Spleen (tissue), 7 donors: ENCODE data around the gene ST6GALNAC4.
A peak's percentile ranks its signal among the peaks of the same experiment; 100 is the strongest.

Source experiments
- POLR2A ChIP-seq, 3 donors: fragments of 450-650 bp; IDR thresholded peaks; one replicate each; pipeline ENCODE4 v1.5.1; 2017; ENCODE audit warnings: antibody characterized with exemption in 3 of 3, mild to moderate bottlenecking in 1 of 3
- POLR2AphosphoS5 ChIP-seq, 3 donors: sonication (generic); formaldehyde crosslinking; IDR thresholded peaks; one replicate each; pipeline ENCODE4 v1.5.1; 2017; ENCODE audit warnings: antibody characterized with exemption in 3 of 3
- TF ChIP-seq, protein P1 (sequence below), 11 experiments: fragments of 200-600 bp in 7 of 11; fragments of 450-650 bp in 4 of 11; sonication (generic) in 4 of 11; IDR thresholded peaks in 8 of 11; conservative IDR thresholded peaks in 3 of 11; 1 replicate in 7 of 11; 2 replicates in 4 of 11; pipeline versions ENCODE4 v1.4.0 to v1.8.0; 2016 to 2021; ENCODE audit warnings: antibody characterized with exemption in 11 of 11, inconsistent platforms in 4 of 11, mild to moderate bottlenecking in 1 of 11
- donor health status: DM: no; HTN: no; CAD: no; lungs with moderate emphysema.
- donor health status: DM: no; HTN: no; CAD: no.
- donor health status: DM: no; HTN: no; CAD: no.

DNA sequence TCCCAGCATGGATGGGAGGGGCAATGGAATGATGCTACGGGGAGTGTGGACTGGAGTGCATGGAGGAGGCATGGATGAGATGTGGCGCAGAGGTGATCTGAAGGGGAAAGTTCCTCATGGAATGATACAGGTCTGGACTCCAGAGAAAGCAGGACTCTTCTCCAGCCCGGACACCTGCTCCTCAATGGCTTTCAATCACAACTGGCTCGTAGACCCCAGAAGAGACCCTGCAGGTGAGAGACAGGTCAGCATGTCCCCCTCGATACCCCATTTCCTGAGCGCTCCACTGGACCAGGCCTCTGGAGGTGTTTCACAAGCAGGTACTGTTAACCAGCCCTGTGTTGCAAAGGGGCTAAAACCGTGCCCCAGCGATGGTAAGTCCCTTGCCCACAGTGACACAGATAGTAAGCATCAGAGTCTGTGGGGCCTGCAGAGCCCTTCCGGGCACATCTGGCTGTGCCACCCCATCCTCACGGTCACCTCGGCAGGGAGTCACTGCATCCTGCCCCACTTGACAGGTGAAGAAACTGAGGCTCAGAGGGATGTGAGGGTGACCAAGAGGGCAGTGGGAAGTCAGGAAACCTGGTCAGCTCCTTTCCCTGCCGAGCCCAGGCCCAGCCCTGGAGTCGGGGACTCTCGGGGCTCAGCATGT lies 26.3 kb upstream of the ST6GALNAC4 start:
- TF ChIP-seq, protein P1, sequence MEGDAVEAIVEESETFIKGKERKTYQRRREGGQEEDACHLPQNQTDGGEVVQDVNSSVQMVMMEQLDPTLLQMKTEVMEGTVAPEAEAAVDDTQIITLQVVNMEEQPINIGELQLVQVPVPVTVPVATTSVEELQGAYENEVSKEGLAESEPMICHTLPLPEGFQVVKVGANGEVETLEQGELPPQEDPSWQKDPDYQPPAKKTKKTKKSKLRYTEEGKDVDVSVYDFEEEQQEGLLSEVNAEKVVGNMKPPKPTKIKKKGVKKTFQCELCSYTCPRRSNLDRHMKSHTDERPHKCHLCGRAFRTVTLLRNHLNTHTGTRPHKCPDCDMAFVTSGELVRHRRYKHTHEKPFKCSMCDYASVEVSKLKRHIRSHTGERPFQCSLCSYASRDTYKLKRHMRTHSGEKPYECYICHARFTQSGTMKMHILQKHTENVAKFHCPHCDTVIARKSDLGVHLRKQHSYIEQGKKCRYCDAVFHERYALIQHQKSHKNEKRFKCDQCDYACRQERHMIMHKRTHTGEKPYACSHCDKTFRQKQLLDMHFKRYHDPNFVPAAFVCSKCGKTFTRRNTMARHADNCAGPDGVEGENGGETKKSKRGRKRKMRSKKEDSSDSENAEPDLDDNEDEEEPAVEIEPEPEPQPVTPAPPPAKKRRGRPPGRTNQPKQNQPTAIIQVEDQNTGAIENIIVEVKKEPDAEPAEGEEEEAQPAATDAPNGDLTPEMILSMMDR (IDR thresholded peaks at IDR 0.05 in 8 of 11, conservative IDR thresholded peaks at IDR 0.05 in 3 of 11): peak in 2 of 11 experiments; percentile 1 to 4
- TF ChIP-seq POLR2A (IDR thresholded peaks at IDR 0.05) (no peak), POLR2AphosphoS5 (IDR thresholded peaks at IDR 0.05) (no peak)
